ENCODE data around the gene ARPC1A.

Gene ARPC1A

DNA sequence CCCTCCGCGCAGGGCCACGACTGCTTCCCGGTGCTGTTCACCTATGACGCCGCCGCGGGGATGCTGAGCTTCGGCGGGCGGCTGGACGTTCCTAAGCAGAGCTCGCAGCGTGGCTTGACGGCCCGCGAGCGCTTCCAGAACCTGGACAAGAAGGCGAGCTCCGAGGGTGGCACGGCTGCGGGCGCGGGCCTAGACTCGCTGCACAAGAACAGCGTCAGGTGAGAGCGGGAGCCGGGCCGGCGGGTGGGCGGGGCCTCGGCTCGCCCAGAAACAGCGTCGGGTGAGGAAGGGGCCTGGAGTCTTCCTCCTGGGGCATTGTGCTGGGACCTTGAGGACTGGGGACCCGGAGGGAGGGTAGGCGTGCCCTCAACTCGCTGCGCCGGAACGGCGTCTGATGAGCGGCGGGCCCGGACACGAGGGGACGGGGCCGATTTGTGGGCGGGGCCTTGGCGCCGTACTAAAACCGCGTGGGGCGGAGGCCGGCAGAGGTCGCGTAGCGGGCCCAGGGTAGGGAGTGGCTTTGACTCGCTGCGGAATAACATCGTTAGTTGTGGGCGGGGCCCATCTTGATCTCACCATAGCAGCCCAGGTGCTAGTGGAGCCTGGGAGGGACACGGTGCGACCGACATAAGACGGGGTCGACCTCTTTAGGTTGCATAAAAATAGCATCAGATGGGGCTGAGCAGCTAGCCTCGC lies 67.1 kb downstream of the ARPC1A start:
- Histone ChIP-seq H3K79me2 (ENCODE audit: insufficient read depth, low read length) (no peaks in the 10 kb centered on the region), H4K20me1 (ENCODE audit: insufficient read depth, low read length) (no peaks in the 10 kb centered on the region), H3K36me3 (ENCODE audit: insufficient read depth, low read length) (peaks cover 89% of the 10 kb centered on the region), H3K9me3 (ENCODE audit: low read length) (no peaks in the 10 kb centered on the region), H3F3A (ENCODE audit: insufficient read depth, low read length) (no peaks in the 10 kb centered on the region), H3K4me1 (ENCODE audit: insufficient read depth, low read length, severe bottlenecking) (peaks cover 18% of the 10 kb centered on the region), H3K4me3 (ENCODE audit: low read depth, low read length, poor library complexity, severe bottlenecking) (peak overlapping the region; percentile 54), H3K27me3 (ENCODE audit: insufficient read depth, low read length) (no peaks in the 10 kb centered on the region), H3K27ac (ENCODE audit: low read depth, low read length, poor library complexity, severe bottlenecking) (peak overlapping the region; percentile 60), H3K9me2 (ENCODE audit: low read depth, low read length) (no peaks in the 10 kb centered on the region), H3K9ac (ENCODE audit: low read length) (peak overlapping the region; percentile 53), H2AFZ (ENCODE audit: low read length) (no peak overlapping the region), H3K4me2 (ENCODE audit: low read length) (peak overlapping the region; percentile 65)
- TF ChIP-seq, protein P1, sequence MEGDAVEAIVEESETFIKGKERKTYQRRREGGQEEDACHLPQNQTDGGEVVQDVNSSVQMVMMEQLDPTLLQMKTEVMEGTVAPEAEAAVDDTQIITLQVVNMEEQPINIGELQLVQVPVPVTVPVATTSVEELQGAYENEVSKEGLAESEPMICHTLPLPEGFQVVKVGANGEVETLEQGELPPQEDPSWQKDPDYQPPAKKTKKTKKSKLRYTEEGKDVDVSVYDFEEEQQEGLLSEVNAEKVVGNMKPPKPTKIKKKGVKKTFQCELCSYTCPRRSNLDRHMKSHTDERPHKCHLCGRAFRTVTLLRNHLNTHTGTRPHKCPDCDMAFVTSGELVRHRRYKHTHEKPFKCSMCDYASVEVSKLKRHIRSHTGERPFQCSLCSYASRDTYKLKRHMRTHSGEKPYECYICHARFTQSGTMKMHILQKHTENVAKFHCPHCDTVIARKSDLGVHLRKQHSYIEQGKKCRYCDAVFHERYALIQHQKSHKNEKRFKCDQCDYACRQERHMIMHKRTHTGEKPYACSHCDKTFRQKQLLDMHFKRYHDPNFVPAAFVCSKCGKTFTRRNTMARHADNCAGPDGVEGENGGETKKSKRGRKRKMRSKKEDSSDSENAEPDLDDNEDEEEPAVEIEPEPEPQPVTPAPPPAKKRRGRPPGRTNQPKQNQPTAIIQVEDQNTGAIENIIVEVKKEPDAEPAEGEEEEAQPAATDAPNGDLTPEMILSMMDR (IDR thresholded peaks at IDR 0.05; ENCODE audit: low read length), result no peak
- no peak for TF ChIP-seq EZH2 (IDR thresholded peaks at IDR 0.05; ENCODE audit: borderline replicate concordance, low read length)

DNA sequence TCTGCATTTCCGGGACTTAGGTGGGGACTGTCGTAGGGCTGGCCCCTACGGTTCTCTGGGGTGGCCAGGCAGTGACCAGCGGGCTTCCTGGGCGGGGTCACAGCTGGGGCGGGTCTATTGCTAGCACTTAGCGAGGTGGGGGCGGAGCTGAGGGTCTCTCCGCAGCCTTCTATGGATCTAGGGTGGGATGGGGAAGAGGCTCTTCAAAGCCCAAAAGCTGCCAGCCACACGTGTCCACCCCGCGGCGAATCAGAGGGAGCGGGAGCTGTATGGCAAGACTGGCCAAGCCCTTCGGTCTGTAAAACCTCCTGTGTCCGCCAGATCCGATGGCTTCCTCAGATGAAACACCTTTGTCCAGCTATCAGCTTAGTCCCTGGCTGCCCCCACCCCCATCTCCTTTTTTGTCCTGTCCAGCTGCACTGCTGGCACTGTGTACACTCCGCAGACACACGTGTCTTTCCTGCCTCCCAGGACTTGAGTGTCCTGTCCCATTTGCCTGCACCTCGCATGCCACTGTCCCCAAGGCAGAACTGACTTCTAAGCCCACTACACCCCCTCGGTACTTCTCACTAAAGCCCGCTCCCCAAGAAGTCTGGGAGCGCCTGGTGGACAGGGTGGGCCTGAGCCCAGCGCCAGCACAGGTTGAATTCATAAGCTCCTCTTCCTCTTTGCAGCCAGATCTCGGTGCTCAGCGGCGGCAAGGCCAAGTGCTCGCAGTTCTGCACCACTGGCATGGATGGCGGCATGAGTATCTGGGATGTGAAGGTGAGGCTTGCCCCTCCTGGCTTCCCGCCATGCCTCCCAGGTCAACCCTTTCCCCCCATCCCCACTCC lies 67.9 kb downstream of the ARPC1A start:
- Histone ChIP-seq H3K36me3 (ENCODE audit: insufficient read depth, low read length) (peaks cover 89% of the 10 kb centered on the region), H3K27me3 (ENCODE audit: insufficient read depth, low read length) (no peaks in the 10 kb centered on the region), H2AFZ (ENCODE audit: low read length) (no peak overlapping the region), H3K9ac (ENCODE audit: low read length) (peak overlapping the region; percentile 53; the same call in 1 of the 2 replicates), H3K4me1 (ENCODE audit: insufficient read depth, low read length, severe bottlenecking) (peaks cover 18% of the 10 kb centered on the region), H3K79me2 (ENCODE audit: insufficient read depth, low read length) (no peaks in the 10 kb centered on the region), H3F3A (ENCODE audit: insufficient read depth, low read length) (no peaks in the 10 kb centered on the region), H3K9me2 (ENCODE audit: low read depth, low read length) (no peaks in the 10 kb centered on the region), H3K27ac (ENCODE audit: low read depth, low read length, poor library complexity, severe bottlenecking) (peak overlapping the region; percentile 60), H3K4me3 (ENCODE audit: low read depth, low read length, poor library complexity, severe bottlenecking) (peak overlapping the region; percentile 54), H3K9me3 (ENCODE audit: low read length) (no peaks in the 10 kb centered on the region), H4K20me1 (ENCODE audit: insufficient read depth, low read length) (no peaks in the 10 kb centered on the region), H3K4me2 (ENCODE audit: low read length) (peak overlapping the region; percentile 65)
- TF ChIP-seq, protein P1 (IDR thresholded peaks at IDR 0.05; ENCODE audit: low read length), result no peak
- TF ChIP-seq EZH2 (IDR thresholded peaks at IDR 0.05; ENCODE audit: borderline replicate concordance, low read length), result no peak

DNA sequence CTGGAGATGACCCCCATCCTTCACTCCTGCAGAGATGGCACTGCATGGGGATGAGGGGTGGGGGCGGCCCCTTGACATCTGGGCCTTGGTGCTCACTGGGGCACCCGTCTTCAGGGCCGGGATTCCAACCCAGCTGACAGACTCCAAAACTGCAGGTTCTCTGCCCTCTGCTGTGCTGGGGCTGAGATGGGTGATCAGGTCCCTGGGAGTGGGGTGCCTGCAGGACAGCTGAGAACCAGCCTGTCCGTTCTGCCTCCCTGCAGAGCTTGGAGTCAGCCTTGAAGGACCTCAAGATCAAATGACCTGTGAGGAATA lies 68.4 kb downstream of the ARPC1A start:
- Histone ChIP-seq H3K4me3 (ENCODE audit: low read depth, low read length, poor library complexity, severe bottlenecking) (no peak overlapping the region), H3K27ac (ENCODE audit: low read depth, low read length, poor library complexity, severe bottlenecking) (no peak overlapping the region), H3K4me1 (ENCODE audit: insufficient read depth, low read length, severe bottlenecking) (peaks cover 18% of the 10 kb centered on the region), H2AFZ (ENCODE audit: low read length) (no peak overlapping the region), H3K9me2 (ENCODE audit: low read depth, low read length) (no peaks in the 10 kb centered on the region), H3K79me2 (ENCODE audit: insufficient read depth, low read length) (no peaks in the 10 kb centered on the region), H3K27me3 (ENCODE audit: insufficient read depth, low read length) (no peaks in the 10 kb centered on the region), H3K36me3 (ENCODE audit: insufficient read depth, low read length) (peaks cover 93% of the 10 kb centered on the region), H3K9me3 (ENCODE audit: low read length) (no peaks in the 10 kb centered on the region), H4K20me1 (ENCODE audit: insufficient read depth, low read length) (no peaks in the 10 kb centered on the region), H3K4me2 (ENCODE audit: low read length) (no peak overlapping the region), H3F3A (ENCODE audit: insufficient read depth, low read length) (no peaks in the 10 kb centered on the region), H3K9ac (ENCODE audit: low read length) (no peak overlapping the region)
- TF ChIP-seq, protein P1 (IDR thresholded peaks at IDR 0.05; ENCODE audit: low read length), result no peak
- TF ChIP-seq EZH2 (IDR thresholded peaks at IDR 0.05; ENCODE audit: borderline replicate concordance, low read length), result no peak

Data from OCI-LY1 (cell line).